Stimulated activated CD8-positive, alpha-beta memory T cell treated with anti-CD3 and anti-CD28 coated beads, Interleukin-7, amount 100 ng/mL, for 1 hour (primary cell): Measurements from ENCODE around the gene EGFR.
"Not testable (repeated sequence)": the region's sequence is repeated elsewhere in the genome, so short reads cannot be mapped to it uniquely, and the experiment has no call there.

Experiments used
- DNase-seq, 2 donors: peaks; one replicate each; pipeline ENCODE4 v3.0.0-alpha.2; 2020; ENCODE audit warnings: low read depth in 2 of 2

Gene EGFR

GRCh38 chr7:55165176-55165861, 146.5 kb downstream of the EGFR start:
- DNase-seq: no peak

- not testable (repeated sequence) for DNase-seq
These were observed 148.5 kb downstream of the EGFR start for GRCh38 chr7:55167296-55167695.

DNA sequence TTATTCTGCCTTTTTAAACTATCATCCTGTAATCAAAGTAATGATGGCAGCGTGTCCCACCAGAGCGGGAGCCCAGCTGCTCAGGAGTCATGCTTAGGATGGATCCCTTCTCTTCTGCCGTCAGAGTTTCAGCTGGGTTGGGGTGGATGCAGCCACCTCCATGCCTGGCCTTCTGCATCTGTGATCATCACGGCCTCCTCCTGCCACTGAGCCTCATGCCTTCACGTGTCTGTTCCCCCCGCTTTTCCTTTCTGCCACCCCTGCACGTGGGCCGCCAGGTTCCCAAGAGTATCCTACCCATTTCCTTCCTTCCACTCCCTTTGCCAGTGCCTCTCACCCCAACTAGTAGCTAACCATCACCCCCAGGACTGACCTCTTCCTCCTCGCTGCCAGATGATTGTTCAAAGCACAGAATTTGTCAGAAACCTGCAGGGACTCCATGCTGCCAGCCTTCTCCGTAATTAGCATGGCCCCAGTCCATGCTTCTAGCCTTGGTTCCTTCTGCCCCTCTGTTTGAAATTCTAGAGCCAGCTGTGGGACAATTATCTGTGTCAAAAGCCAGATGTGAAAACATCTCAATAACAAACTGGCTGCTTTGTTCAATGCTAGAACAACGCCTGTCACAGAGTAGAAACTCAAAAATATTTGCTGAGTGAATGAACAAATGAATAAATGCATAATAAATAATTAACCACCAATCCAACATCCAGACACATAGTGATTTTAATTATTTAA, 151.7 kb downstream of the EGFR start:
- no peak for DNase-seq

DNA sequence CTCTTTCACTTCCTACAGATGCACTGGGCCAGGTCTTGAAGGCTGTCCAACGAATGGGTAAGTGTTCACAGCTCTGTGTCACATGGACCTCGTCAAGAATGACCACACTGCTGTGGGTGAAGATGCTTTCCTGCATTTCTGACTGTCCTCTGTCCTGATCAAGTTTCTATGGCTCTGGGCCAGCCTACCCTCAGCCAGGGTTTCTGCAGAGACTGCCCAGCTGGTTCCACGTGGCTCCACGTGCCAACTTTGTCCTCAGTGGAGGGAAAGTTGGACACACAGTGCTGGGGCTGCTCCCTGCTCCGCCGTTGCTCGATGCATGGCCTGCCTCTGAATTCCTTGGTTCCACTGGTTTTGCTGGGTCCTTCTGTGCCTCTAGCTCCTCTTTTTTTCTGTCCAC, 152.3 kb downstream of the EGFR start:
- no peak for DNase-seq

DNA sequence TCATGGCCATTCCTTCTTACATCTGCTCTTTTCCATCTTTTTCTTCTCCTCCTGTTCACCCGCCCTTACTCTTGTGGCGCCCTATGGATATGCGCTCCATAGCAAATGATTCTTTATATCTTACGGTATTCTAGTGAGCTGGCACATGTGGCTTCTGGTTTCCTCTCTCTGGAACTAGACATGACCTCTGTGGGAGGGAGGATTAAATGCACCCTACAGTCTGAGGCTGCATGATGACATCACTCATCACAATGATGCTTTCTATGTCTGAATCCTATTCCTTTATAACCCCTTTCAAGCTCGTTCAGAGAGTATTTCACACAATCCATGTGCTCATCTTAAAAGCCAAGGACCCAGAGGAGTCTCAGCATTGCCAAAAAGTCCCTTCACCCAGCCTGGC, 153.3 kb downstream of the EGFR start:
- no peak for DNase-seq

GRCh38 chr7:55172881-55173609, 154.2 kb downstream of the EGFR start:
- no peak for DNase-seq

DNA sequence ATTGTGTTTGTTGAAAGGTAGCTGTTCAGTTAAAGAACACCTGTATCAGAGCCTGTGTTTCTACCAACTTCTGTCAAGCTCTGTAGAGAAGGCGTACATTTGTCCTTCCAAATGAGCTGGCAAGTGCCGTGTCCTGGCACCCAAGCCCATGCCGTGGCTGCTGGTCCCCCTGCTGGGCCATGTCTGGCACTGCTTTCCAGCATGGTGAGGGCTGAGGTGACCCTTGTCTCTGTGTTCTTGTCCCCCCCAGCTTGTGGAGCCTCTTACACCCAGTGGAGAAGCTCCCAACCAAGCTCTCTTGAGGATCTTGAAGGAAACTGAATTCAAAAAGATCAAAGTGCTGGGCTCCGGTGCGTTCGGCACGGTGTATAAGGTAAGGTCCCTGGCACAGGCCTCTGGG, 154.9 kb downstream of the EGFR start:
- no peak for DNase-seq

DNA sequence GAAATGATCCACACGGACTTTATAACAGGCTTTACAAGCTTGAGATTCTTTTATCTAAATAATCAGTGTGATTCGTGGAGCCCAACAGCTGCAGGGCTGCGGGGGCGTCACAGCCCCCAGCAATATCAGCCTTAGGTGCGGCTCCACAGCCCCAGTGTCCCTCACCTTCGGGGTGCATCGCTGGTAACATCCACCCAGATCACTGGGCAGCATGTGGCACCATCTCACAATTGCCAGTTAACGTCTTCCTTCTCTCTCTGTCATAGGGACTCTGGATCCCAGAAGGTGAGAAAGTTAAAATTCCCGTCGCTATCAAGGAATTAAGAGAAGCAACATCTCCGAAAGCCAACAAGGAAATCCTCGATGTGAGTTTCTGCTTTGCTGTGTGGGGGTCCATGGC, 155.6 kb downstream of the EGFR start:
- DNase-seq: no peak

DNA sequence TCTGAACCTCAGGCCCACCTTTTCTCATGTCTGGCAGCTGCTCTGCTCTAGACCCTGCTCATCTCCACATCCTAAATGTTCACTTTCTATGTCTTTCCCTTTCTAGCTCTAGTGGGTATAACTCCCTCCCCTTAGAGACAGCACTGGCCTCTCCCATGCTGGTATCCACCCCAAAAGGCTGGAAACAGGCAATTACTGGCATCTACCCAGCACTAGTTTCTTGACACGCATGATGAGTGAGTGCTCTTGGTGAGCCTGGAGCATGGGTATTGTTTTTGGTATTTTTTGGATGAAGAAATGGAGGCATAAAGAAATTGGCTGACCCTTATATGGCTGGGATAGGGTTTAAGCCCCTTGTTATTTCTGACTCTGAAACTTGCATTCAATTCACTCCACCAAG, 156.0 kb downstream of the EGFR start:
- DNase-seq: no peak

GRCh38 chr7:55177068-55177530, 158.3 kb downstream of the EGFR start:
- no peak for DNase-seq

GRCh38 chr7:55177589-55178261, 158.9 kb downstream of the EGFR start:
- DNase-seq: no peak

DNA sequence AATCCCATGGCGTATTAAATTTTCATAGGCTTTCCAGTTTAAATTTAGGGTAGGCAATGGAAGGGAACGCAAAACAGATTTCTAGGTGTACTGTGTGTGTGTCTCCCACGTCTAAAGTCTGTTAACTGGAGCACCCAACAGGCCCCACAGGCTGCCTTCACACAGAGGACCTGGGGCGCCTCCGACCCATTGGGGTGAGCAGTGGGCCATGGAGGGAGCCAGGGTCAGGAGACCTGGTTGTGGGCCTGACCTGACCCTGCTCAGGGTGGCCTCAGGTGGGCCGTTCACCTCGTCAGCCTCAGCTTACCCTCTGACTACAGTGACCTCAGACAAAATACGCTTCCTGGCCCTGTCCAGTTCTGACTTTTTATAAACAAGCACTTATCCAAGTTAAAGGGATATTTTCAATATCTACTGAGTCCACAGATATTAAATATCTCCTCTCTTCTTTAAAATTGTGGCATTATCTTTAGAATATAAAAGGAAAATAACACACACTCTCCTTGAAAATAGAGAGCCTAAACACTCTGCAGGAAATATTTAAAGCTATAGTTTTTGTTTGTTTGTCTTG, 159.6 kb downstream of the EGFR start:
- no peak for DNase-seq

DNA sequence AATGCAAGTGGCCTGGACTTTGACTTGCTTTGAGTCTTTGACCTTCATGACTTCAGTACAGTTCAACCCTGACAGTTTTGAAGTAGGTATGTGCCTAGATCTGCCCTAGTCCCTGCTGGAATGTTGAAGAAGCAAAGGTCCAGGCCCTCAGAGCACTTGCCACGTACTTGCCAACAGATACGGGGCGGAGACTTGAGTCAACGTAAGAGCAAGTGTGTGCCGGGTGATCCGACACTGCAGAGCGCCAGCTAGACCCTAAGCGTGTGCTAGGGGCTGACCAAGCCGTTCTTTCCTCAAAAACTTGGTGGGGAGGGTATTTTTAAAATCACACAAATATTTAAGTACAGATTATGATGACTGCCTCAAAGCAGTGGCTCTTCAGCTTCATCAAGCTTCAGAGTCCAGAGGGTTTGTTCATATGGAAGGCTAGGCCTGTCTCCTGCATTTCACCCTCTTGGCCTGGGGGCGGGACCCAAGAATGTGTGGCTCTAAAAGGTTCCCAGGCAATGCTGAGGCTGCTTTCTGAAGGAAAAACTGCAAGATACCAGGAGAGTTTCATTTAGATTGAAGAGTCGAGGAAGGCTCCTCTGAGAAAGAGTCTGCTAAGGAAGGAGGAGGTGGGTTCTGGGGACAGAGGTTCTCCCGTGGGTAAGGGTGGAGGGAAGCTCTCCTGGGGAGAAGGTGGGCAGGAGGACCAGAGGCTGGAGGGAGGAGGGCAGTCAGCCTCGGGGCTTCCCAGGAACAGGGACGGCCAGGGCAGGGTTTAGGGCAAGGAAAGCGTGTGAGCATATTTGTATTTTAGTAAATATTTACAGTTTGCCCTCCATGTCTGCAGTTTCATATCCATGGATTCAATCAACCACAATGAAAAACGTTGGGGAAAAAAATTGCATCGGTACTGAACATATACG, 160.3 kb downstream of the EGFR start:
- no peak for DNase-seq

- no peak for DNase-seq
These were observed 161.3 kb downstream of the EGFR start for GRCh38 chr7:55179931-55180682.

DNA sequence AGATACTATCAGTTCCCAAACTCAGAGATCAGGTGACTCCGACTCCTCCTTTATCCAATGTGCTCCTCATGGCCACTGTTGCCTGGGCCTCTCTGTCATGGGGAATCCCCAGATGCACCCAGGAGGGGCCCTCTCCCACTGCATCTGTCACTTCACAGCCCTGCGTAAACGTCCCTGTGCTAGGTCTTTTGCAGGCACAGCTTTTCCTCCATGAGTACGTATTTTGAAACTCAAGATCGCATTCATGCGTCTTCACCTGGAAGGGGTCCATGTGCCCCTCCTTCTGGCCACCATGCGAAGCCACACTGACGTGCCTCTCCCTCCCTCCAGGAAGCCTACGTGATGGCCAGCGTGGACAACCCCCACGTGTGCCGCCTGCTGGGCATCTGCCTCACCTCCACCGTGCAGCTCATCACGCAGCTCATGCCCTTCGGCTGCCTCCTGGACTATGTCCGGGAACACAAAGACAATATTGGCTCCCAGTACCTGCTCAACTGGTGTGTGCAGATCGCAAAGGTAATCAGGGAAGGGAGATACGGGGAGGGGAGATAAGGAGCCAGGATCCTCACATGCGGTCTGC, 162.2 kb downstream of the EGFR start:
- no peak for DNase-seq

GRCh38 chr7:55181762-55182161, 162.9 kb downstream of the EGFR start:
- no peak for DNase-seq

GRCh38 chr7:55183897-55184296, 165.1 kb downstream of the EGFR start:
- no peak for DNase-seq

DNA sequence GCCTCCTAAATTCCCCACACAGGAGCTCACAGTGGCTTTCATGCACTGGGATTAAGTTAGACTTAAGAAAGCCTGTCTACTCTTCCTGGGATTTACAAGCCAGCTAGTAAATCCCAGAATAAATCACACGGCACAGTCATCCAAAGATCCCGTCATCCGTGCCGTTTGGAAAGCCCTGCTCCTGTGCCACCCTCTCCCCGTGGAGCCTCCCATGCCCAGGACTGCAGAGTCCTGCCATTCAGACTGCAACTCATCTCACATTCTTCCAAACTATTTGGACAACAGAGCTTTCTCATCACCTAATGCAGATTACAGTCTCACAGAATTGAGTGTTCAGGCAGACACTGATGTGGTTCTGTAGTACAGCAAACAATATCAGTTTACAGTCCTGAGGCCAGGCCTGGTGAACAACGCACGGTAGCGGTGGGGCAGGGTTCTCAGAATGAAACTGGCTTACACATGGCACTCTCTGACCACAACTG, 166.5 kb downstream of the EGFR start:
- DNase-seq: no peak

DNA sequence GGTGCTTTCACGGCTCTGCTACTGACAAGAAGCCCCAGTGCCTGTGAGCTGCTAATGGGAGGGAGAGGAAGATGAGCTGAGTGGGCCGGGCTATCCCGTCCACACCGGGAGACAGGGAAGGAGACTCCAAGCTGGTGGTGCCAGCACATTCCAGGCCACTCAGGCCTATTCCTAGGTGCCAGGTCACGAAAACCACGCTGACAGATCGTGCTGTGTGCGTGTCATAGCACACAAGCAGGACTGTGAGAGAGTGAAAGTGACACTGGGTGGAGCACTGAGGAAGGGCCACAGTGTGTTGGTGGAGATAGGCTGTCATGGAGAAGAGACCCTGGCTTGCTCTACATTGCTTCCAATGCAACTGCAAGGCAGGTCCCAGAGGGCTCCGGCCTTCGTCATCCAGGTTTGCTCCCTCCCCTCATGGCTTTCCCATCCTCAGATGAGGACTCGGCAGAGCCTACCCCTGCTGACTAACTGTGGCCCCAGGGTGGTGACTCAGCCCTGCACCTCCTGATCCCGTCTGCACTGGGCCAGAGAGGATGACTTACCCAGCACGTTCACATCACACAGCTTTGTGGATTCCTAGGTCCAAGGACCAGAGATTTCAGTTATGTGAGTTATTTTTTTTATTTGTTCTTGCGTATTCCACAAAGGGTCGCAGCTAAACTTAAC, 167.3 kb downstream of the EGFR start:
- DNase-seq: no peak
